ENCODE measurements around the gene CSPG4. TPM values are rescaled to one million over a fixed set of nuclear protein-coding genes. Genes with fewer than 3 reads are reported as not detected.

Gene CSPG4
- total and polyA plus RNA-seq, 9 of the 15 experiments (the other 6 are each of a cell fraction or from before 2014, with no cell fraction given), result under 0.01 to 0.07 (median 0.04) TPM; not detected in 5

DNA sequence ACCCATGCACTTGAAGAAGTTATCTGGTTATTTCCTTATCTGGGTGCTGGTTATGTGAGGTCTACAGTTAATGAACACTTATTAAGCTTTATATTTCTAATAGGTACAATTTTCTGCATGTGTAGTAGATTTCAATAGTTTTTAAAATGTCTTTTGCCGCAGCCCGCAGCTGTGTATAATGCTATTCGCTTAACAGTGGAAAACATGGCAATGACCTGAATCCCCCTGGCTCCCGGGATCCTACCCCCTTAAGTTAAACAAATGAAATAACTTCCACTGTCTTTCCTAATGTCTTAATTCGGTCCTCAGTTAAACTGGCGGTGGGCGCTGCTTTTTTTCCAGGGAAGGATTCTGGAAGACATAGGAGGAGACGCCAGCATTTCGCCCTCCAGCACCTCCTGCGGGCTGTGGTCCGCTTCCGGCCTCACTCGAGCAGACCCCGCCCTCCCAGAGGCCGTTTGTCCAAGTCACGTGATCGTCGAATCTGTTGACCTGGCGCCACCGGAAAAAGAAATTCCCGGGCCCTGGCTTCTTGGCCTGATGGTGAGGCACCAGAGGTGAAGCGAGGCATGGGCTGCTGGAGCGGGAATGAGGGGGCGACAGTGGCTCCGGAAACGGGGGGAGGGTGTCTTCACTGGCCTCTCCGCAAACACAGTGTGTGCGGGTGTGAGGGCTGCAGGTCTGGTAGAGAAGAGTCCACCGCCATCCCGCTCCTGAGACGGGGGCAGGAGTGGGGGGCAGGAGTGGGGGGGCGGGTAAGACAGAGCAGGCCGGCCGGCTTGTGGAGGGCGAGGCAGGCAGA, 45.6 kb upstream of the CSPG4 start (continued):
- TF ChIP-seq ZNF407 (IDR thresholded peaks at IDR 0.05; ENCODE audit: low read depth) (no peak), RCOR1 (IDR thresholded peaks at IDR 0.05; ENCODE audit: borderline replicate concordance in 1 of 2, low read depth in 2 of 2, low read length in 2 of 2) (peak in 1 of 2 experiments; percentile 56; a peak in 1 of 4 replicates), CCAR2 (IDR thresholded peaks at IDR 0.05; ENCODE audit: low read depth, low read length) (no peak), KLF6 (CRISPR knock-in tag; IDR thresholded peaks at IDR 0.05; ENCODE audit: borderline replicate concordance) (no peak; the same call in 1 of the 2 replicates), ELF2 (CRISPR knock-in tag; IDR thresholded peaks at IDR 0.05) (no peak; the same call in 1 of the 2 replicates), ZNF197 (CRISPR knock-in tag; IDR thresholded peaks at IDR 0.05; ENCODE audit: low read depth) (0 out of 2 replicates have a peak, but pooled peaks have one; percentile 32), CHAMP1 (IDR thresholded peaks at IDR 0.05) (no peak), MBD2 (IDR thresholded peaks at IDR 0.05; ENCODE audit: borderline replicate concordance, low read depth) (no peak), POLR2AphosphoS2 (IDR thresholded peaks at IDR 0.05; ENCODE audit: low read length) (no peak), NCOR1 (IDR thresholded peaks at IDR 0.05) (no peak; the same call in 1 of the 2 replicates)
- TF ChIP-seq, protein P1, sequence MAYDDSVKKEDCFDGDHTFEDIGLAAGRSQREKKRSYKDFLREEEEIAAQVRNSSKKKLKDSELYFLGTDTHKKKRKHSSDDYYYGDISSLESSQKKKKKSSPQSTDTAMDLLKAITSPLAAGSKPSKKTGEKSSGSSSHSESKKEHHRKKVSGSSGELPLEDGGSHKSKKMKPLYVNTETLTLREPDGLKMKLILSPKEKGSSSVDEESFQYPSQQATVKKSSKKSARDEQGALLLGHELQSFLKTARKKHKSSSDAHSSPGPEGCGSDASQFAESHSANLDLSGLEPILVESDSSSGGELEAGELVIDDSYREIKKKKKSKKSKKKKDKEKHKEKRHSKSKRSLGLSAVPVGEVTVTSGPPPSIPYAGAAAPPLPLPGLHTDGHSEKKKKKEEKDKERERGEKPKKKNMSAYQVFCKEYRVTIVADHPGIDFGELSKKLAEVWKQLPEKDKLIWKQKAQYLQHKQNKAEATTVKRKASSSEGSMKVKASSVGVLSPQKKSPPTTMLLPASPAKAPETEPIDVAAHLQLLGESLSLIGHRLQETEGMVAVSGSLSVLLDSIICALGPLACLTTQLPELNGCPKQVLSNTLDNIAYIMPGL (CRISPR knock-in tag; IDR thresholded peaks at IDR 0.05), result no peak
- TF ChIP-seq, protein P2, sequence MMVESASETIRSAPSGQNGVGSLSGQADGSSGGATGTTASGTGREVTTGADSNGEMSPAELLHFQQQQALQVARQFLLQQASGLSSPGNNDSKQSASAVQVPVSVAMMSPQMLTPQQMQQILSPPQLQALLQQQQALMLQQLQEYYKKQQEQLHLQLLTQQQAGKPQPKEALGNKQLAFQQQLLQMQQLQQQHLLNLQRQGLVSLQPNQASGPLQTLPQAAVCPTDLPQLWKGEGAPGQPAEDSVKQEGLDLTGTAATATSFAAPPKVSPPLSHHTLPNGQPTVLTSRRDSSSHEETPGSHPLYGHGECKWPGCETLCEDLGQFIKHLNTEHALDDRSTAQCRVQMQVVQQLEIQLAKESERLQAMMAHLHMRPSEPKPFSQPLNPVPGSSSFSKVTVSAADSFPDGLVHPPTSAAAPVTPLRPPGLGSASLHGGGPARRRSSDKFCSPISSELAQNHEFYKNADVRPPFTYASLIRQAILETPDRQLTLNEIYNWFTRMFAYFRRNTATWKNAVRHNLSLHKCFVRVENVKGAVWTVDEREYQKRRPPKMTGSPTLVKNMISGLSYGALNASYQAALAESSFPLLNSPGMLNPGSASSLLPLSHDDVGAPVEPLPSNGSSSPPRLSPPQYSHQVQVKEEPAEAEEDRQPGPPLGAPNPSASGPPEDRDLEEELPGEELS (CRISPR knock-in tag; IDR thresholded peaks at IDR 0.05; ENCODE audit: borderline replicate concordance), result no peak
